K562 (cell line): ENCODE results near the gene BARHL2. TPM values are rescaled to one million over a fixed set of nuclear protein-coding genes. Genes with fewer than 3 reads are reported as not detected.

Experiments used
- ATAC-seq: fragments of 200-7000 bp; cut with Tn5 transposase; 3 replicates; pipeline ENCODE4 v1.9.1; 2020; ENCODE audit warnings: moderate library complexity
- BruUV-seq: library from RNA; stranded (reverse); fragments of 400-500 nt; replicated peaks from 2 replicates; lab custom pipeline; 2021; lab: Mats Ljungman, UMichigan
- CTCF ChIA-PET: fragments of 300-600 bp; formaldehyde crosslinking; extraction: SDS; loops from one replicate; lab custom pipeline; 2021; ENCODE audit warnings: low intra/inter-chr PET ratio; lab: Yijun Ruan, JAX
- POLR2A ChIA-PET: fragments of 300-600, 350-650 bp; sonication (Branson Sonifier 250); formaldehyde crosslinking; extraction: SDS; loops from one replicate; lab custom pipeline; 2021; ENCODE audit warnings: antibody characterized with exemption, inconsistent platforms; lab: Yijun Ruan, JAX
- DNase-seq, 4 experiments: peaks; one replicate each; pipeline versions ENCODE4 v3.0.0 to v3.0.0-alpha.2; 2011 to 2018; ENCODE audit warnings: low spot score in 3 of 4, mixed read lengths in 3 of 4; ENCODE audit errors: extremely low read depth in 1 of 4
- FAIRE-seq: peaks from 2 replicates; lab custom pipeline; 2011; peaks lifted over from hg19 to GRCh38; lab: Jason Lieb, UNC
- H2AFZ ChIP-seq: 2 replicates; pipeline ENCODE4 v1.6.0; 2011; ENCODE audit warnings: low read depth, low read length, control low read depth, inconsistent platforms
- H3K27ac ChIP-seq: fragments of 200-600 bp; 3 replicates; pipeline ENCODE4 v1.8.0; 2011; ENCODE audit warnings: low read depth, mild to moderate bottlenecking, control low read depth, inconsistent platforms, low read length, moderate library complexity, mixed read lengths; ENCODE audit errors: extremely low read depth
- H3K27me3 ChIP-seq, 2 experiments: fragments of 300-600 bp in 1 of 2; 2 replicates in 1 of 2; 3 replicates in 1 of 2; pipeline versions ENCODE4 v1.6.0 to v1.8.0; 2011; ENCODE audit warnings: inconsistent platforms in 2 of 2, low read length in 2 of 2, mild to moderate bottlenecking in 1 of 2, mixed read lengths in 1 of 2, moderate library complexity in 1 of 2; ENCODE audit not compliant: control insufficient read depth in 2 of 2, insufficient read depth in 2 of 2
- H3K36me3 ChIP-seq: fragments of 300-600 bp; 3 replicates; pipeline ENCODE4 v1.8.0; 2011; ENCODE audit warnings: mild to moderate bottlenecking, low read length, inconsistent platforms; ENCODE audit not compliant: control insufficient read depth, insufficient read depth
- H3K4me1 ChIP-seq, 2 experiments: fragments of 200-600 bp in 1 of 2; replicated peaks in 1 of 2; 2 replicates in 1 of 2; 3 replicates in 1 of 2; pipeline versions ENCODE4 v1.5.1 to v1.8.0; 2011; ENCODE audit warnings: inconsistent platforms in 2 of 2, low read length in 2 of 2, mild to moderate bottlenecking in 1 of 2, mixed read lengths in 1 of 2, moderate library complexity in 1 of 2; ENCODE audit not compliant: control insufficient read depth in 2 of 2, insufficient read depth in 2 of 2
- H3K4me2 ChIP-seq: 2 replicates; pipeline ENCODE4 v1.6.1; 2011; ENCODE audit warnings: low read length, control low read depth, inconsistent platforms, mixed read lengths; ENCODE audit not compliant: insufficient read depth
- H3K4me3 ChIP-seq: fragments of 200-600 bp; sonication (generic), shearing (Covaris generic); 2 replicates; pipeline ENCODE4 v1.5.1; 2016; ENCODE audit warnings: control low read depth, inconsistent platforms
- H3K79me2 ChIP-seq: fragments of 200-600 bp; 3 replicates; pipeline ENCODE4 v1.8.0; 2011; ENCODE audit warnings: low read length, inconsistent platforms; ENCODE audit not compliant: control insufficient read depth, insufficient read depth
- H3K9ac ChIP-seq, 2 experiments: 2 replicates each; pipeline versions ENCODE4 v1.6.0 to v1.6.1; 2011; ENCODE audit warnings: low read depth in 2 of 2, low read length in 2 of 2, control low read depth in 1 of 2, inconsistent platforms in 1 of 2, mild to moderate bottlenecking in 1 of 2, mixed read lengths in 1 of 2; ENCODE audit not compliant: insufficient read depth in 1 of 2
- H3K9me1 ChIP-seq: one replicate; pipeline ENCODE4 v1.6.0; 2011; ENCODE audit warnings: inconsistent platforms, mild to moderate bottlenecking, low read length, moderate library complexity; ENCODE audit not compliant: control insufficient read depth, insufficient read depth
- H3K9me3 ChIP-seq: replicated peaks from 2 replicates; pipeline ENCODE4 v1.5.1; 2011; ENCODE audit warnings: low read depth, low read length, inconsistent platforms; ENCODE audit not compliant: control insufficient read depth, insufficient read depth
- H4K20me1 ChIP-seq: replicated peaks from 2 replicates; pipeline ENCODE4 v1.6.1; 2011; ENCODE audit warnings: low read length, inconsistent platforms, mixed read lengths; ENCODE audit not compliant: control insufficient read depth, insufficient read depth
- CC2D1A ChIP-seq: fragments of 450-650 bp; IDR thresholded peaks from 2 replicates; pipeline ENCODE4 v1.6.1; 2017; ENCODE audit warnings: mild to moderate bottlenecking
- GABPB2 ChIP-seq: fragments of 250-450 bp; sonication (Bioruptor Pico); conservative IDR thresholded peaks from 2 replicates; pipeline ENCODE4 v1.5.1; 2021; ENCODE audit warnings: mild to moderate bottlenecking
- GATA2 ChIP-seq: sonication (generic); formaldehyde crosslinking; IDR thresholded peaks from 2 replicates; pipeline ENCODE4 v1.4.0; 2020; ENCODE audit warnings: mild to moderate bottlenecking, missing genetic modification reagents
- SMARCA5 ChIP-seq: fragments of 450-650 bp; IDR thresholded peaks from 2 replicates; pipeline ENCODE4 v1.6.1; 2016
- XRCC5 ChIP-seq: fragments of 200-400 bp; formaldehyde crosslinking; IDR thresholded peaks from 2 replicates; pipeline ENCODE4 v1.6.1; 2017; ENCODE audit warnings: low read depth, mild to moderate bottlenecking, low read length
- WGBS: fragments of 100-300 bp; shearing (Covaris generic); methylation state at CpG from one replicate; pipeline ENCODE4 v1.1.6; 2016; ENCODE audit warnings: low coverage, mixed read lengths; ENCODE audit not compliant: insufficient coverage; ENCODE audit errors: missing lambda C conversion rate; 5-methylcytosine and 5-hydroxymethylcytosine counted together
- in situ Hi-C: fragments of 300-500 bp; cut with MboI; formaldehyde crosslinking; loops from 4 replicates; pipeline ENCODE4 v1.15.0; 2018; ENCODE audit warnings: inconsistent platforms, mixed read lengths
- intact Hi-C: fragments of 100-400 bp; cut with micrococcal nuclease; formaldehyde crosslinking; loops from 2 replicates; pipeline ENCODE4 v1.14.2; 2022
- polyA plus RNA-seq, 8 experiments: library from polyadenylated mRNA; depleted of rRNA in 4 of 8; stranded (reverse) in 5 of 8; unstranded in 3 of 8; fragments of >200 nt; fragmentation: Nextera tagmentation in 2 of 8; fragmentation: Illumina TruSeq in 1 of 8; extraction: Ambion mirVana in 2 of 8; extraction: Trizol in 1 of 8; gene quantifications; 2 replicates each; pipeline versions ENCODE4 v1.2.1 to v1.2.3, GENCODE V29; 2011 to 2014; ENCODE audit warnings: inconsistent platforms in 1 of 8, missing spikeins in 1 of 8
- total RNA-seq, 7 experiments: library from RNA; depleted of rRNA in 6 of 7; stranded (reverse); fragments of >200 nt in 6 of 7; fragmentation: Illumina TruSeq in 2 of 7; extraction: Trizol in 2 of 7; gene quantifications; 2 replicates each; pipeline versions ENCODE4 v1.2.1 to v1.2.3, GENCODE V29; 2011 to 2021; ENCODE audit warnings: low replicate concordance in 1 of 7
- TF ChIP-seq, protein P1 (sequence below), 3 experiments: IDR thresholded peaks in 2 of 3; conservative IDR thresholded peaks in 1 of 3; 2 replicates each; pipeline ENCODE4 v1.5.1; 2011 to 2012; ENCODE audit warnings: low read length in 3 of 3, mild to moderate bottlenecking in 3 of 3, control low read depth in 2 of 3, improper control_type of control experiment in 1 of 3, inconsistent platforms in 1 of 3, low read depth in 1 of 3, mixed read lengths in 1 of 3, moderate library complexity in 1 of 3; ENCODE audit not compliant: insufficient read depth in 2 of 3
- TF ChIP-seq, protein P2 (sequence below), 2 experiments: fragments of 450-650 bp; formaldehyde crosslinking in 1 of 2; IDR thresholded peaks; 2 replicates each; pipeline versions ENCODE4 v1.4.0 to v1.6.1; 2014 to 2020; ENCODE audit warnings: mild to moderate bottlenecking in 2 of 2, borderline replicate concordance in 1 of 2, low read depth in 1 of 2

Gene BARHL2
- total and polyA plus RNA-seq, 9 of the 15 experiments (the other 6 are each of a cell fraction or from before 2014, with no cell fraction given): 0.06 to 0.11 (median 0.09) TPM; not detected in 6

DNA sequence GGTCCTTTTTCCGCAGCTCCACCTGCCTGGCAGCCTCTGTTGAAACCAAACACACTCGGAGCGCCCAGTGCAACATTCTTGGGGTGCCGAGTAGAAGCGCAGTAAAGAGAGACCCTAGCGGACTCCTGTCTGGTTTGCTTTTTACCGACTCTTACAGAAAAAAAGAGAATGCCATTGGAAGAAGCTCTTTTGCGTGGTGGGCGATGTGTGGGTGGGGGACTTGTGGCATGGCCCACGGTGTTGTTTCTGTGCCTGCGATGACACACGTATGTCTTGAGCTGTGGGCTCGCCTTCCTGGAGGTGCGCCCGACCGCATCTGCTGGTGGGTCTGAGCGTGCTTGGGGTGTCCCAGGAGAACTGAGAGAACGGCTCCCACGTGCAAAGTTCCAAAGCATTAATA, 7.3 kb upstream of the BARHL2 start (continued):
- TF ChIP-seq GATA2 (CRISPR knock-in tag): no peak
- no peak for TF ChIP-seq CC2D1A
- no peak for TF ChIP-seq SMARCA5

DNA sequence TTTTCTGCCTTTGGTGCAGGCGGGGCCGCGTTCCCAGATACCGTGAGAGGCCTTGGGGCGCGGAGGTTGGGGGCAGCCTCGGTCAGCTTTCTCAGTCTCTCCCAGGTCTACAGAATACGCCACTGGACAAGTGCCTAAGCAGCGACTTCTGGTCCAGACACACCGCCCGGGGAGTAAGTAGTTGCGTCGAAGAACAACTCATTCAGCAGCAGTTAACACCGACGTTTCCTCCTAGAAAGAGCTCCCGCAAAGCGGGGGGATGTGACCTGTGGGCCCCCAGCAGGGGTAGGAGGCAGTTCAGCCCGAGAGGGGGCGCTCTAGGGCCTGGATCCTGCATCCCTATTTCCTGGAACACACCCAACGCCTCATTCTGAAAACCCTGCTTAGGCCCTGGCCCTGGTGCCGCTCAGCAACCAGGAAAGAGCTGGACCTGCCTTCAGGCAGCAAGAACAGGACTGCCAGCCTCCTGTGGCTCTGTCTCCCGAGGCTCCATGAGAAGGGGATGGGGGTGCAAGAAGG, 6.5 kb upstream of the BARHL2 start:
- ATAC-seq (no peak), FAIRE-seq (no peak), DNase-seq (no peak)
- Histone ChIP-seq H4K20me1 (no peaks in the 10 kb centered on the region), H3K4me1 (peaks cover 0 to 11% of the 10 kb centered on the region in 2 experiments; a peak in 1 of 5 replicates), H3K79me2 (no peaks in the 10 kb centered on the region), H3K9ac (no peak overlapping the region), H3K4me3 (no peak overlapping the region), H3K9me1 (no peaks in the 10 kb centered on the region), H3K36me3 (no peaks in the 10 kb centered on the region), H3K27me3 (no peaks in the 10 kb centered on the region), H3K27ac (no peak overlapping the region), H3K4me2 (no peak overlapping the region), H2AFZ (no peak overlapping the region), H3K9me3 (no peaks in the 10 kb centered on the region)
- WGBS: 65% methylated on average over 22 of the region's 22 CpGs
- ChIA-PET CTCF (no interaction called here), POLR2A (no interaction called here)
- no TSS peak for BruUV-seq
- in situ Hi-C loops (loop anchor here (10.0 kb wide), 2 partner anchors 241 to 441 kb away; no protein-coding TSS in a partner anchor), intact Hi-C loops (loop anchor here (5.0 kb wide), 1 partner anchor 89 kb away; no protein-coding TSS in a partner anchor)
- TF ChIP-seq GABPB2 (CRISPR knock-in tag): no peak
- TF ChIP-seq XRCC5: no peak
- TF ChIP-seq, protein P1, sequence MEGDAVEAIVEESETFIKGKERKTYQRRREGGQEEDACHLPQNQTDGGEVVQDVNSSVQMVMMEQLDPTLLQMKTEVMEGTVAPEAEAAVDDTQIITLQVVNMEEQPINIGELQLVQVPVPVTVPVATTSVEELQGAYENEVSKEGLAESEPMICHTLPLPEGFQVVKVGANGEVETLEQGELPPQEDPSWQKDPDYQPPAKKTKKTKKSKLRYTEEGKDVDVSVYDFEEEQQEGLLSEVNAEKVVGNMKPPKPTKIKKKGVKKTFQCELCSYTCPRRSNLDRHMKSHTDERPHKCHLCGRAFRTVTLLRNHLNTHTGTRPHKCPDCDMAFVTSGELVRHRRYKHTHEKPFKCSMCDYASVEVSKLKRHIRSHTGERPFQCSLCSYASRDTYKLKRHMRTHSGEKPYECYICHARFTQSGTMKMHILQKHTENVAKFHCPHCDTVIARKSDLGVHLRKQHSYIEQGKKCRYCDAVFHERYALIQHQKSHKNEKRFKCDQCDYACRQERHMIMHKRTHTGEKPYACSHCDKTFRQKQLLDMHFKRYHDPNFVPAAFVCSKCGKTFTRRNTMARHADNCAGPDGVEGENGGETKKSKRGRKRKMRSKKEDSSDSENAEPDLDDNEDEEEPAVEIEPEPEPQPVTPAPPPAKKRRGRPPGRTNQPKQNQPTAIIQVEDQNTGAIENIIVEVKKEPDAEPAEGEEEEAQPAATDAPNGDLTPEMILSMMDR (IDR thresholded peaks at IDR 0.05 in 2 of 3, conservative IDR thresholded peaks at IDR 0.05 in 1 of 3; ENCODE audit: insufficient read depth in 2 of 3, low read depth in 1 of 3, low read length in 3 of 3): peak in 2 of 3 experiments; percentile 16 to 26; a peak in 1 of 6 replicates
- TF ChIP-seq, protein P2, sequence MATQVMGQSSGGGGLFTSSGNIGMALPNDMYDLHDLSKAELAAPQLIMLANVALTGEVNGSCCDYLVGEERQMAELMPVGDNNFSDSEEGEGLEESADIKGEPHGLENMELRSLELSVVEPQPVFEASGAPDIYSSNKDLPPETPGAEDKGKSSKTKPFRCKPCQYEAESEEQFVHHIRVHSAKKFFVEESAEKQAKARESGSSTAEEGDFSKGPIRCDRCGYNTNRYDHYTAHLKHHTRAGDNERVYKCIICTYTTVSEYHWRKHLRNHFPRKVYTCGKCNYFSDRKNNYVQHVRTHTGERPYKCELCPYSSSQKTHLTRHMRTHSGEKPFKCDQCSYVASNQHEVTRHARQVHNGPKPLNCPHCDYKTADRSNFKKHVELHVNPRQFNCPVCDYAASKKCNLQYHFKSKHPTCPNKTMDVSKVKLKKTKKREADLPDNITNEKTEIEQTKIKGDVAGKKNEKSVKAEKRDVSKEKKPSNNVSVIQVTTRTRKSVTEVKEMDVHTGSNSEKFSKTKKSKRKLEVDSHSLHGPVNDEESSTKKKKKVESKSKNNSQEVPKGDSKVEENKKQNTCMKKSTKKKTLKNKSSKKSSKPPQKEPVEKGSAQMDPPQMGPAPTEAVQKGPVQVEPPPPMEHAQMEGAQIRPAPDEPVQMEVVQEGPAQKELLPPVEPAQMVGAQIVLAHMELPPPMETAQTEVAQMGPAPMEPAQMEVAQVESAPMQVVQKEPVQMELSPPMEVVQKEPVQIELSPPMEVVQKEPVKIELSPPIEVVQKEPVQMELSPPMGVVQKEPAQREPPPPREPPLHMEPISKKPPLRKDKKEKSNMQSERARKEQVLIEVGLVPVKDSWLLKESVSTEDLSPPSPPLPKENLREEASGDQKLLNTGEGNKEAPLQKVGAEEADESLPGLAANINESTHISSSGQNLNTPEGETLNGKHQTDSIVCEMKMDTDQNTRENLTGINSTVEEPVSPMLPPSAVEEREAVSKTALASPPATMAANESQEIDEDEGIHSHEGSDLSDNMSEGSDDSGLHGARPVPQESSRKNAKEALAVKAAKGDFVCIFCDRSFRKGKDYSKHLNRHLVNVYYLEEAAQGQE (IDR thresholded peaks at IDR 0.05; ENCODE audit: borderline replicate concordance): no peak
- TF ChIP-seq, protein P2 (CRISPR knock-in tag; IDR thresholded peaks at IDR 0.05; ENCODE audit: low read depth): no peak
